H7 (cell line): ENCODE results near the gene KIF2C. TPM values are rescaled to one million over a fixed set of nuclear protein-coding genes. Genes with fewer than 3 reads are reported as not detected.
"Not testable (repeated sequence)": the region's sequence is repeated elsewhere in the genome, so short reads cannot be mapped to it uniquely, and the experiment has no call there.

Source experiments
- DNase-seq: peaks from one replicate; pipeline ENCODE4 v3.0.0; 2012
- H3K27me3 ChIP-seq: 2 replicates; pipeline ENCODE4 v1.6.0; 2011; ENCODE audit warnings: mild to moderate bottlenecking, low read length; ENCODE audit not compliant: control insufficient read depth, insufficient read depth
- H3K36me3 ChIP-seq: replicated peaks from 2 replicates; pipeline ENCODE4 v1.5.1; 2011; ENCODE audit warnings: low read length; ENCODE audit not compliant: control insufficient read depth, insufficient read depth
- H3K4me3 ChIP-seq: 2 replicates; pipeline ENCODE4 v1.5.1; 2011; ENCODE audit warnings: low read depth, mild to moderate bottlenecking, control low read depth, low read length, moderate library complexity; ENCODE audit not compliant: insufficient read depth
- total RNA-seq: library from RNA; depleted of rRNA; stranded (reverse); fragments of >200 nt; shearing (Covaris generic); gene quantifications from 2 replicates; pipeline ENCODE4 v1.2.3, GENCODE V29; 2014

The KIF2C gene
- total RNA-seq, 1 experiment from 2014 or later = 164 TPM

- DNase-seq = peak; percentile 52
- no peak overlapping the region for H3K4me3 ChIP-seq
- H3K36me3 ChIP-seq = no peaks in the 10 kb centered on the region
- H3K27me3 ChIP-seq = no peaks in the 10 kb centered on the region
Observed at GRCh38 chr1:44724955-44725698, 14.5 kb upstream of the KIF2C start.

- DNase-seq = peak; percentile 89
- H3K4me3 ChIP-seq = no peak within 1 kb of the TSS
- H3K27me3 ChIP-seq = no peaks in the 10 kb centered on the region
- no peaks in the 10 kb centered on the region for H3K36me3 ChIP-seq
Observed at GRCh38 chr1:44730741-44731512, 8.7 kb upstream of the KIF2C start, which contains the start of gene RNU5D-1. Gene RNU5D-1 (minus strand): TSS chr1:44731170.

- Histone ChIP-seq H3K36me3 (no peaks in the 10 kb centered on the region), H3K27me3 (no peaks in the 10 kb centered on the region), H3K4me3 (no peak overlapping the region)
- DNase-seq = no peak
Observed at GRCh38 chr1:44733365-44733764, 6.3 kb upstream of the KIF2C start.

GRCh38 chr1:44733784-44734183 lies 5.9 kb upstream of the KIF2C start:
- no peak for DNase-seq
- H3K4me3 ChIP-seq = no peak overlapping the region
- H3K36me3 ChIP-seq = no peaks in the 10 kb centered on the region
- no peaks in the 10 kb centered on the region for H3K27me3 ChIP-seq

- no peak overlapping the region for H3K4me3 ChIP-seq
- DNase-seq = no peak
- H3K27me3 ChIP-seq = no peaks in the 10 kb centered on the region
- no peaks in the 10 kb centered on the region; the same call in 1 of the 2 replicates for H3K36me3 ChIP-seq
Observed at GRCh38 chr1:44735992-44736391, 3.6 kb upstream of the KIF2C start.

GRCh38 chr1:44738953-44739306 lies 707 bp upstream of the KIF2C start:
- not testable (repeated sequence) for DNase-seq, H3K27me3 ChIP-seq
- peaks cover 10% of the 10 kb centered on the region for H3K36me3 ChIP-seq
- H3K4me3 ChIP-seq = peak overlapping the region; percentile 85

GRCh38 chr1:44740179-44740617 lies 561 bp downstream of the KIF2C start:
- H3K27me3 ChIP-seq = no peaks in the 10 kb centered on the region
- no peak for DNase-seq
- H3K4me3 ChIP-seq = peak overlapping the region; percentile 85
- peaks cover 13% of the 10 kb centered on the region for H3K36me3 ChIP-seq

GRCh38 chr1:44743211-44743610 lies 3.6 kb downstream of the KIF2C start:
- no peaks in the 10 kb centered on the region for H3K27me3 ChIP-seq
- H3K4me3 ChIP-seq = no peak overlapping the region
- no peak for DNase-seq
- H3K36me3 ChIP-seq = peaks cover 30% of the 10 kb centered on the region

GRCh38 chr1:44747878-44748277 lies 8.2 kb downstream of the KIF2C start:
- no peak overlapping the region for H3K4me3 ChIP-seq
- peaks cover 44% of the 10 kb centered on the region for H3K36me3 ChIP-seq
- H3K27me3 ChIP-seq = no peaks in the 10 kb centered on the region
- no peak for DNase-seq

- Histone ChIP-seq H3K36me3 (peaks cover 79% of the 10 kb centered on the region), H3K27me3 (no peaks in the 10 kb centered on the region), H3K4me3 (no peak overlapping the region)
- DNase-seq = no peak
Observed at GRCh38 chr1:44757420-44757819, 17.8 kb downstream of the KIF2C start.

- DNase-seq = no peak
- no peak overlapping the region for H3K4me3 ChIP-seq
- peaks cover 75% of the 10 kb centered on the region for H3K36me3 ChIP-seq
- no peaks in the 10 kb centered on the region for H3K27me3 ChIP-seq
Observed at GRCh38 chr1:44759077-44759476, 19.4 kb downstream of the KIF2C start.

- Histone ChIP-seq H3K4me3 (no peak overlapping the region), H3K36me3 (peaks cover 63% of the 10 kb centered on the region), H3K27me3 (no peaks in the 10 kb centered on the region)
- no peak for DNase-seq
Observed at GRCh38 chr1:44760876-44761275, 21.2 kb downstream of the KIF2C start.

- H3K4me3 ChIP-seq, DNase-seq, H3K27me3 ChIP-seq: not testable (repeated sequence)
- H3K36me3 ChIP-seq = peaks cover 35% of the 10 kb centered on the region
Observed at GRCh38 chr1:44766421-44766820, 26.8 kb downstream of the KIF2C start.

- no peaks in the 10 kb centered on the region for H3K27me3 ChIP-seq
- peaks cover 28% of the 10 kb centered on the region for H3K36me3 ChIP-seq
- peak within 1 kb of the TSS; percentile 100 for H3K4me3 ChIP-seq
- DNase-seq = peak; percentile 93
Observed at GRCh38 chr1:44775078-44775929, 35.7 kb downstream of the KIF2C start, which contains the start of gene RPS8. Gene RPS8 (plus strand): TSS chr1:44775540. CDS start chr1:44775597, 57 bp downstream.
